ENCODE results near the gene ACBD6. TPM values are rescaled to one million over a fixed set of nuclear protein-coding genes. Genes with fewer than 3 reads are reported as not detected.

Gene ACBD6
- total RNA-seq, 2 donors from 2014 or later, result 58.2 to 59.8 TPM

DNA sequence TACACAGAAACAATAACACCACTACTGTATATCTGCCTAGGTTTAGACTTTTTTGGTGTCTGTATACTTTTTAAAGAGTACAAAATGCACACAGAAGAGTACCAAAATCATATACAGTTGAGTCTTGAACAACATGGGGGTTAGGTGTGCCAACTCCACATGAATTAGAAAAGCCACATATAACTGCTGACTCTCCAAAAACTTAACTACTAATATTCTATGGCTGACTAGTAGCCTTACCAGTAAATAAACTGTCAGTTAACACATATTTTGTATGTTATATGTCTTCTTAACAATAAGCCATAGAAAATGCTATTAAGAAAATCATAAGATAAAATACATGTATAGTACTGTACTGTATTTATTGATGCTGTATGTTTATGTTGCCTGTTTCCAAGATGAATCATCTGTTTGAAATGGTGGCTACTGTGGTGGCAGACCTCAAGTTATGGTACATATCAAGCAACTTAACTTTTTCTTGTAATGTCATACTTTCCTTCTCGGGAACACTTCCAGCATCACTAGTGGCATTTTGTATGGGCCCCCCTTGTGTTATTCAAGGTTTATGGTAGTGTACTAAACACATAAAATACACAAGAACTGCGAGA, 201.1 kb downstream of the ACBD6 start:
- Mint-ChIP-seq H3K9me3 (peaks cover 2% of the 10 kb centered on the region in 2 donors), H3K27ac (no peak overlapping the region), H3K36me3 (ENCODE audit: insufficient read depth in 2 of 2) (peaks cover 3 to 12% of the 10 kb centered on the region in 2 donors), H3K4me1 (ENCODE audit: low read depth) (no peaks in the 10 kb centered on the region), H3K4me3 (no peak overlapping the region), H3K27me3 (ENCODE audit: low read depth) (no peaks in the 10 kb centered on the region)
- no peak for DNase-seq
- ATAC-seq (replicated peaks in 1 of 2), result peak; percentile 23 to 40

DNA sequence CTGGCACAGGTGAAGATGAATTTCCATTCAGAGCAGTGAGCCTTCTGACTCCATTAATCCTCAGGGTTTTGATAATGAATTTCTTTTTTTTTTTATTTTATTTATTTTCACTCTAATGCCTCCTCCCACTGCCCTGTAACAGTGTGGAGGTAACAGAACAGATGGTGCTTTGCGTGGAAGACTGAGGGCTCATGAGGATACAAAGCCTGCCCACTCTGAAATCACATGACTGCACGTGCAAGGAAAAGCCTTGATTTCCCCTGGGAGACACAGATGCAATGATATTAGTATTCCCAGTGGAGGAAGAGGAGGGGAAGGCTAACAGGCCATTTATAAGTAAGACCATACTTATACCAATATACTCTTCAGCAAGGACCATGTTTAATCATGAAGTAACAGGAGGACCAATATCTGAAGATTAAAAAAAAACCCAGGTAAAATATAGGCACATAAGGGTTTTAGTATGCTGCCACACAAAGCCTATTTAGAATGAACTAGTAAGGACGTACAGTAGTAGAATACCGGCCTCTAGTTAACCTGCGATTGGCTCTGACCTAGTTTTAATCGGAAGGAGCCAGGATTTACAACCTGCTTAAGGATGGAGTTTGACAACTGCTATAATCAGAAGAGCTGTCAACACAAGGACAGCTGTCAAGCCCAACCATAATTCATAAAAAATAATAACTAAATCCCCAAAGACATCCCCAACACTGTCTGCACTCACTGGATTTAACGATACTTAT, 202.7 kb downstream of the ACBD6 start:
- no peak for DNase-seq
- Mint-ChIP-seq H3K36me3 (ENCODE audit: insufficient read depth in 2 of 2) (peaks cover 5 to 13% of the 10 kb centered on the region in 2 donors), H3K9me3 (peaks cover 0 to 2% of the 10 kb centered on the region in 2 donors), H3K4me1 (ENCODE audit: low read depth) (no peaks in the 10 kb centered on the region), H3K4me3 (no peak overlapping the region), H3K27ac (no peak overlapping the region), H3K27me3 (ENCODE audit: low read depth) (no peaks in the 10 kb centered on the region)
- no peak for ATAC-seq (replicated peaks in 1 of 2)

DNA sequence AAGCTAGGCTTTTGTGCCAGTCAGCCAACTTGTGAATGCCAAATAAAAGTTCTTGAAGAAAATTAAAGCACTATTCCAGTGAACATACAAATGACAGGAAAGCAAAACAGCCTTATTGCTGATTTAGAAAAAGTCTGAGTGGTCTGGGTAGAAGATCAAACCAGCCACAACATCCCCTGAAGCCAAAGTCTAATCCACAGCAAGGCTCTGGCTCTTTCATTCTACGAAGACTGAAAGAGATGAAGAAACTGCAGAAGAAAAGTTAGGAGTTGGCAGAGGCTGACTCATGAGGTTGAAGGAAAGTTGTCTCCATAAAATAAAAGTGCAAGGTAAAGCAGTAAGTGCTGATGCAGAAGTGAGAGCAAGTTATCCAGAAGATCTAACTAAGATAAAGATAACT, 206.4 kb downstream of the ACBD6 start:
- peaks cover 5 to 16% of the 10 kb centered on the region in 2 donors for H3K36me3 Mint-ChIP-seq (ENCODE audit: insufficient read depth in 2 of 2)
- ATAC-seq (replicated peaks in 1 of 2) (no peak), DNase-seq (no peak)
- no peak overlapping the region for H3K27ac Mint-ChIP-seq
- peaks cover 9% of the 10 kb centered on the region for H3K4me1 Mint-ChIP-seq (ENCODE audit: low read depth)
- H3K9me3 Mint-ChIP-seq, result peaks cover 0 to 4% of the 10 kb centered on the region in 2 donors
- H3K27me3 Mint-ChIP-seq (ENCODE audit: low read depth), result no peaks in the 10 kb centered on the region
- H3K4me3 Mint-ChIP-seq, result no peak overlapping the region

DNA sequence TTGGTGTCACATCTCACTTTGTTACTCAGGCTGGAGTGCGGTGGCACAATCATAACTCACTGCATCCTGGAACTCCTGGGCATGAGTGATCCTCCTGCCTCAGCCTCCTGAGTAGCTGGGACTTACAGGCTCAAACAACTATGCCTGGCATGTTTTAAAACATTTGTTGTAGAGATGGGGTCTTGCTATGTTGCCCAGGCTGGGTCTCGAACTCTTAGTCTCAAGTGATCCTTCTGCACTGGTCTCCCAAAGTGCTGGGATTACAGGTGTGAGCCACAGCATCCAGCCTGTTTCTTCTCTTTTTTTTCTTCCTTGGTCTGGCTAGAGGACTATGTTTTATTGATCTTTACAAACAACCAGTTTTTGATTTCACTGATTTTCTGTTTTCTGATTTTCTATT, 207.7 kb downstream of the ACBD6 start:
- no peaks in the 10 kb centered on the region for H3K27me3 Mint-ChIP-seq (ENCODE audit: low read depth)
- H3K9me3 Mint-ChIP-seq, result peaks cover 0 to 4% of the 10 kb centered on the region in 2 donors
- H3K36me3 Mint-ChIP-seq (ENCODE audit: insufficient read depth in 2 of 2), result peaks cover 5 to 16% of the 10 kb centered on the region in 2 donors
- ATAC-seq (replicated peaks in 1 of 2) (no peak), DNase-seq (no peak)
- peaks cover 18% of the 10 kb centered on the region for H3K4me1 Mint-ChIP-seq (ENCODE audit: low read depth)
- no peak overlapping the region for H3K4me3 Mint-ChIP-seq
- H3K27ac Mint-ChIP-seq, result no peak overlapping the region

DNA sequence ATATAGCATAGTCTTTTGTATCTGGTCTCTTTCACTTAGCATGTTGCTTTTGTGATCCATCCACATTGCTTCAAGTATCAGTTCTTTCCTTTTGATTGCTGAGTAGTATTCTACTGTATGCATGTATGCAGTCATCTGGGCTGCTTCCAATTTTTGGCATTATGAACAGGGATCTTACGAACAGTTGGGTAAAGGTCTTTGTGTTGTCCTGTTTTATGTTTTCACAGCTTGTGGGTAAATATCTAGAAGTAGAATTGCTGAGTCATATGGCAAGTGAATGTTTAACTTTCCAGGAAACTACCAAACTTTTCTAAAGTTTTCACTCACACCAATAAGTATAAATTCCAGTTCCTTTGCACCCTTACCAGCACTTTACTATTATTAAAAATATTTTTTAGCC, 211.4 kb downstream of the ACBD6 start:
- no peak for ATAC-seq (replicated peaks in 1 of 2)

DNA sequence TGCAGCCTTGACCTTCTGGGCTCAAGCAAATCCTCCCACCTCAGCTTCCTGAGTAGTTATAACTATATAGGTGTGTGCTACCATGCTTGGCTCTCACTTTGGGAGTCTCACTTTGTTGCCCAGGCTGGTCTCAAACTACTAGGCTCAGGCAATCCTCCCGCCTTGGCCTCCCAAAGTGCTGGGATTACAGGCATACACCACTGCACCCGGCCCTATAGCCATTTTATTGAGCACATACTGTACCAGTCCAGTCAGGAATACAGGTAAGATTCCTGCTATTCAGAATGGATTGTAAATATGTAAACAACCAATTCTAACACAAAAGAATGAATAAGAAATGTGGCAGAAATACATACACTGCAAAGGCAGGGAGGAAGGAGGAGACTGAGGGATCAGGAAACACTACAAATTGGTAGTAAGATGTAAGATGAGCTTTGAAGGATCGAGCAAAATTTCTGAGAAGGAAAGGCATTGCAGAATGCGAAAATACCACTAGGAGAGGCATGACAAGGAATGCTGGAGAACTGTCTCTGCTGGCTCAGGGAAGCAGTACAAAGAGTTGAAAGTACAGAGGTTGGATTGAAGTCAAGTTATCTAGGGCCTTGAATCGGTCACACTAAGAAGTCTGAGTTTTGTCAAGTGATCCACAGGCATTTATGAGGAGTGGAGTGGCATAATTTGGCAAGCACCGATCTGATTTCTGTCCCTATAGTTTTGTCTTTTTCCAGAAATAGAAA, 211.9 kb downstream of the ACBD6 start:
- H3K4me3 Mint-ChIP-seq, result no peak overlapping the region

More for the DNA sequence above, 211.4 kb downstream of the ACBD6 start:
- Mint-ChIP-seq H3K36me3 (ENCODE audit: insufficient read depth in 2 of 2) (peaks cover 5 to 11% of the 10 kb centered on the region in 2 donors), H3K4me1 (ENCODE audit: low read depth) (peaks cover 18% of the 10 kb centered on the region), H3K4me3 (no peak overlapping the region), H3K9me3 (peaks cover 0 to 2% of the 10 kb centered on the region in 2 donors), H3K27ac (no peak overlapping the region), H3K27me3 (ENCODE audit: low read depth) (no peaks in the 10 kb centered on the region)
- no peak for DNase-seq

DNA sequence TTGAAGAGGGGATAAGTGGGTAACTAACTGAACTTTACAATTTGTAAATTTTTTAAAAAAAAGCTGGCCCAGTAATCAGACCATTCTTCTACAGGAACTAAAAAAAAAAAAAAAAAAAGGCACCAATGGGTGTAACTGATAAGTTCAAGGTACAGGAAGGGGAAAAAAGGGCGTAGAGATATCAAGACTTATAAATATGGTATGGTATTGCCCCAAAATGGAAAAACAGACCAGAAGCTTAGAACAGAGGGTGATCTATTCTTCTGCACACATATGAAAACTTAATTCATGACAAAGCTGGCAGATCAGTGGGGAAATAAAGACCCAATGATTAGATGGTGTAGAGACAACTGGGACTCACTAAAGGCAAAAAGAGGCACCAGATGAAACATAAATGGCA, 213.4 kb downstream of the ACBD6 start:
- no peaks in the 10 kb centered on the region for H3K27me3 Mint-ChIP-seq (ENCODE audit: low read depth)
- peaks cover 0 to 2% of the 10 kb centered on the region in 2 donors for H3K9me3 Mint-ChIP-seq
- ATAC-seq (replicated peaks in 1 of 2), result no peak
- H3K36me3 Mint-ChIP-seq (ENCODE audit: insufficient read depth in 2 of 2), result peaks cover 4% of the 10 kb centered on the region in 2 donors
- H3K4me1 Mint-ChIP-seq (ENCODE audit: low read depth), result peaks cover 18% of the 10 kb centered on the region
- no peak overlapping the region for H3K4me3 Mint-ChIP-seq
- no peak for DNase-seq
- H3K27ac Mint-ChIP-seq, result peak overlapping the region; percentile 65

More for the DNA sequence above, 211.9 kb downstream of the ACBD6 start:
- Mint-ChIP-seq H3K27me3 (ENCODE audit: low read depth) (no peaks in the 10 kb centered on the region), H3K4me1 (ENCODE audit: low read depth) (peaks cover 18% of the 10 kb centered on the region), H3K9me3 (peaks cover 0 to 2% of the 10 kb centered on the region in 2 donors), H3K36me3 (ENCODE audit: insufficient read depth in 2 of 2) (peaks cover 4 to 12% of the 10 kb centered on the region in 2 donors), H3K27ac (no peak overlapping the region)
- ATAC-seq (replicated peaks in 1 of 2) (no peak), DNase-seq (no peak)

DNA sequence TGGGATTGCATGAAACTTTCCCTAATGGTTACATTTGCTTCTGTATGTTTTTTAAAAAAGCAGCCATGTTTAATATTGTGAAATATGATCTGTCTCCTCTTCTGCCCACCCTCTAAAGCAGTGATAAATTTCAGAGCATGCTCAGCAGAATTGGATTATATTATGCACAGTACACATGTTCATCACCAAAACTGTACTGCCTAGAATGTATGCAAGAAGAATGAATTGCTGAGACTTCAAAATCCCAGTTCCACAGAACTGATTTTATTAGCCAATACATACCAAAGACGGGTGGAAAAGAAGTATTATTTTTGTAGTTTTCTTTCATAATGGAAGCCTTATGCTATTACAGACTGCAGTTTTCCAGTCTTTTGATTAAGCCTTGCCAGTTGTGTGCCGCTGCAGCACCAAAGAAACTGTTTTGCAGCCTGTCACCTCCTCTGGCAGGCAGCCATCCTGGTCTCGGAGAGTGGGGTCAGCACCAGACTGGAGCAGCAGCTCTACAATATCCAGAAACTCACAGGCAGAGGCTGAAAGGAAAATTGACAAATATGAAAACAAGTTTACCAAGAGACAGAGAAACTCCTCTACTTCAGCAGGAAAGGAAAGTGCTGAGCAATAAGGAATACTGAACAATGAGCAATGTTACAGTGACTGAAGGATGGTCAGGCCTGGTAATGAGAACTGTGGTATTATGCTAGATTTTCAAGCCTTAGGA, 214.2 kb downstream of the ACBD6 start:
- Mint-ChIP-seq H3K27ac (peak overlapping the region; percentile 65), H3K4me3 (no peak overlapping the region), H3K27me3 (ENCODE audit: low read depth) (no peaks in the 10 kb centered on the region), H3K9me3 (peaks cover 0 to 2% of the 10 kb centered on the region in 2 donors), H3K4me1 (ENCODE audit: low read depth) (peaks cover 18% of the 10 kb centered on the region), H3K36me3 (ENCODE audit: insufficient read depth in 2 of 2) (peaks cover 4% of the 10 kb centered on the region in 2 donors)
- no peak for ATAC-seq (replicated peaks in 1 of 2)
- DNase-seq, result no peak

DNA sequence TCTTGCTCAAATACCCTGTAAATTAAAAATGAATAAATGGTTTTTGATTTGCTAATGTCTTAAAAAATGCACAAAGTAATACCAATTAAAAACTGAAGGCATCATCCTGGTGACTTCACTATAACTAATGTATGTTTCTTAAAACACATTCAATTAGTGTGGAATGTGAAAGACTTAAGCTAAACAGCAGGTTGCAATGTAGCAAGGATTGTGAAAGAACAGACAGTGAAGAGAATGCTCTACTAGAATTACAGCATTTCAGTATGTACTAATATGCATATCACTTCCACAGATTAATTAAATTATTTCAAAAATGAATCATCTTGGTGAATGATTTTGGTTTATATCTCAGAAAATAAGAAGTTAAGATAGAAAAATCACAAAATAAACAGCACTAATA, 216.0 kb downstream of the ACBD6 start:
- DNase-seq (no peak), ATAC-seq (replicated peaks in 1 of 2) (no peak)
- H3K27me3 Mint-ChIP-seq (ENCODE audit: low read depth), result no peaks in the 10 kb centered on the region
- no peak overlapping the region for H3K27ac Mint-ChIP-seq
- no peaks in the 10 kb centered on the region for H3K9me3 Mint-ChIP-seq
- peaks cover 13% of the 10 kb centered on the region for H3K4me1 Mint-ChIP-seq (ENCODE audit: low read depth)
- peaks cover 2% of the 10 kb centered on the region in 2 donors for H3K36me3 Mint-ChIP-seq (ENCODE audit: insufficient read depth in 2 of 2)
- H3K4me3 Mint-ChIP-seq, result no peak overlapping the region

DNA sequence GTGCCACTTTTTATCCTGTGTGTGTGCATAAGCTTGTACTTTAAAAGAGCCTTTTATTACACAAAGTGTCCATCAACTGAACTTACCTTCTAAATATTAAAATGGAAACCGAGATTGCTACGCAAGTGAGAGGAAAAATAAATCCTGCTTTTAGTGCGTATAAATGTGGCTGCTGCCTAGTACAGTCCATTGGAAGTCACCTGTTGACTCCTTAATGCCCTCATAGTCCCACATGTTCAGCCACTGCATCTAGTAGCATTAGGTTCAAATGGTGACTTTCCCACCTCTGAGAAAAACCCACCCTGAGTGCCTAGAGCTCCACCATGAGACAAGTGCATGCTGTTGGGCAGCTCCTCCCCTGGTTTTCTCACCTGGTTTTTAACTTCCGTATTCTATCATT, 219.3 kb downstream of the ACBD6 start:
- H3K36me3 Mint-ChIP-seq (ENCODE audit: insufficient read depth in 2 of 2), result peaks cover 2 to 5% of the 10 kb centered on the region in 2 donors
- DNase-seq (no peak), ATAC-seq (replicated peaks in 1 of 2) (no peak)
- no peak overlapping the region for H3K27ac Mint-ChIP-seq
- no peaks in the 10 kb centered on the region for H3K9me3 Mint-ChIP-seq
- no peaks in the 10 kb centered on the region for H3K27me3 Mint-ChIP-seq (ENCODE audit: low read depth)
- H3K4me3 Mint-ChIP-seq, result no peak overlapping the region
- no peaks in the 10 kb centered on the region for H3K4me1 Mint-ChIP-seq (ENCODE audit: low read depth)

DNA sequence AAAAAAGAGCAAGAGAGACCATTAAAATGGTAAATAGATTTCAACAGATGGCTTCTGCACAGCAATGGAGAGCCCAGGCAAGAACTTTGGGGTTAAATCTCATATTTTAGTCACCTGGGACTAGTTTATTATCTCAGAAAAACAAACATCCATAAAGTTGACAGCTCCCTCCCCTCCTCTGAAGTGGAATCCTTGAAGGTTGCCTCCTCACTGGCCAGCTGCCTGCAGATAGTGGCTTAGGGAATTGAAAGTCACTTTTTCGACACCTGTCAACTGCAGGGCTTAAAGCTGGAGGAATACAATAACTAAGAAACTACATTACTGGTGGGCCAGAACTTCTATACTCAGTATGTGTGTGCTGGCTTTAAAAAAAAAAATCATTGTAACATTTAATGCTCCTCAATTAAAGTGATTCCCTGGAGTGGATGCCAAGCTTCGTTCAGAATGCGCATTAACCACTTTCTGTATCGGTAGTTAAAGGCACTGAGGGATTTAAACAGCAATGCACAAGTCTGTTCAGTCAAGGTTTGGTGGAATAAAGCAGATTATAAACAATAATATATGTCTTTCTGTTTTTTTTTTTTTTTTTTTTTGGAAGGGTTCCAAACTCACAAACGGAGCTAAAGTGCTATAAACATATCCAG, 219.9 kb downstream of the ACBD6 start:
- ATAC-seq (replicated peaks in 1 of 2) (no peak), DNase-seq (no peak)
- Mint-ChIP-seq H3K4me3 (no peak overlapping the region), H3K27ac (no peak overlapping the region), H3K27me3 (ENCODE audit: low read depth) (no peaks in the 10 kb centered on the region), H3K4me1 (ENCODE audit: low read depth) (no peaks in the 10 kb centered on the region), H3K36me3 (ENCODE audit: insufficient read depth in 2 of 2) (peaks cover 2 to 5% of the 10 kb centered on the region in 2 donors), H3K9me3 (no peaks in the 10 kb centered on the region)

DNA sequence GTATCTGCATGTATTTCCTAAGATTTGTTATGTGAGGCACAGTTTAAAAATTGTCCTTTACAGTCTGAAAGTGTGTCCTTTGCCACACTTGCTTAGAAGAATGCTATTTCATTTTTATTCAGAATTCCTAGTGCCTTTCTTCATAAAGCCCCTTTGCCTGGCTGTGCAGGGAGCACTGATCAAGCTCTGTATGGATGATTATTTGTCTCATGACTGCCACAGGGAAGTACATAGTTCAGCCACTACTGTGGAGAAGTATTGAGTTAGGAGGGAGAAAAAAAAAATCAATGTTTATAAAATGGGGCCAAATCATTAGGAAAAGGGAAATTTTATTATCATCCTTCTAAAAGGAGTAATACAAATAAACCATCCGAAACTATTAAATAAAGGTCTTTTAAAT, 220.9 kb downstream of the ACBD6 start:
- Mint-ChIP-seq H3K4me1 (ENCODE audit: low read depth) (no peaks in the 10 kb centered on the region), H3K27me3 (ENCODE audit: low read depth) (no peaks in the 10 kb centered on the region), H3K9me3 (no peaks in the 10 kb centered on the region), H3K4me3 (no peak overlapping the region), H3K27ac (no peak overlapping the region), H3K36me3 (ENCODE audit: insufficient read depth in 2 of 2) (peaks cover 2 to 5% of the 10 kb centered on the region in 2 donors)
- DNase-seq (no peak), ATAC-seq (replicated peaks in 1 of 2) (no peak)

Data from activated T-cell treated with anti-CD3 and anti-CD28 coated beads, Interleukin-2, amount 50 U/mL, for 72 hours (primary cell).